ENCODE results near the gene ANGPT4. TPM values are rescaled to one million over a fixed set of nuclear protein-coding genes. Genes with fewer than 3 reads are reported as not detected.

The ANGPT4 gene
- total and polyA plus RNA-seq, 4 donors = 0.02 to 0.67 (median 0.65) TPM; not detected in 1

- 81 to 87% methylated on average over 11 to 12 of the region's 12 CpGs for WGBS, 2 donors
- Histone ChIP-seq H3K4me3 (no peak overlapping the region), H3K4me1 (ENCODE audit: control insufficient read depth in 5 of 5, insufficient read depth in 5 of 5, low read length in 5 of 5) (peaks cover 0 to 7% (median 0%) of the 10 kb centered on the region in 5 donors), H3K9ac (ENCODE audit: insufficient read depth in 1 of 2, low read length in 2 of 2) (no peak overlapping the region), H3K27ac (ENCODE audit: low read depth in 1 of 2, low read length in 1 of 2) (no peak overlapping the region), H3K36me3 (ENCODE audit: control insufficient read depth in 4 of 4, insufficient read depth in 4 of 4, low read length in 4 of 4) (no peaks in the 10 kb centered on the region), H3K9me3 (ENCODE audit: control insufficient read depth in 4 of 4, insufficient read depth in 3 of 4, low read length in 3 of 4) (no peaks in the 10 kb centered on the region), H3K27me3 (ENCODE audit: control insufficient read depth in 3 of 3, insufficient read depth in 3 of 3, low read length in 2 of 3) (no peaks in the 10 kb centered on the region)
- no peak for ATAC-seq (ENCODE audit: insufficient read depth, low FRiP score)
- DNase-seq = no peak
- no peak for TF ChIP-seq CTCF (IDR thresholded peaks at IDR 0.05; ENCODE audit: control extremely low read depth, extremely low read depth)
Measured at GRCh38 chr20:822651-823573, 93.2 kb downstream of the ANGPT4 start.

GRCh38 chr20:821731-822065 lies 94.4 kb downstream of the ANGPT4 start:
- no peaks in the 10 kb centered on the region for H3K36me3 ChIP-seq (ENCODE audit: control insufficient read depth in 4 of 4, insufficient read depth in 4 of 4, low read length in 4 of 4)
- H3K4me3 ChIP-seq = no peak overlapping the region
- WGBS, 2 donors = 87 to 92% methylated on average over 3 of the region's 3 CpGs
- DNase-seq (no peak), ATAC-seq (ENCODE audit: insufficient read depth, low FRiP score) (no peak)
- H3K27me3 ChIP-seq (ENCODE audit: control insufficient read depth in 3 of 3, insufficient read depth in 3 of 3, low read length in 2 of 3) = no peaks in the 10 kb centered on the region
- no peaks in the 10 kb centered on the region for H3K9me3 ChIP-seq (ENCODE audit: control insufficient read depth in 4 of 4, insufficient read depth in 3 of 4, low read length in 3 of 4)
- H3K27ac ChIP-seq (ENCODE audit: low read depth in 1 of 2, low read length in 1 of 2) = no peak overlapping the region
- TF ChIP-seq CTCF (IDR thresholded peaks at IDR 0.05; ENCODE audit: control extremely low read depth, extremely low read depth) = no peak
- peaks cover 0 to 7% (median 0%) of the 10 kb centered on the region in 5 donors for H3K4me1 ChIP-seq (ENCODE audit: control insufficient read depth in 5 of 5, insufficient read depth in 5 of 5, low read length in 5 of 5)
- H3K9ac ChIP-seq (ENCODE audit: insufficient read depth in 1 of 2, low read length in 2 of 2) = no peak overlapping the region

GRCh38 chr20:821046-821730 lies 94.9 kb downstream of the ANGPT4 start:
- no peak for TF ChIP-seq CTCF (IDR thresholded peaks at IDR 0.05; ENCODE audit: control extremely low read depth, extremely low read depth)
- ATAC-seq (ENCODE audit: insufficient read depth, low FRiP score) (no peak), DNase-seq (no peak)
- 69 to 75% methylated on average over 6 of the region's 6 CpGs for WGBS, 2 donors
- H3K4me1 ChIP-seq (ENCODE audit: control insufficient read depth in 5 of 5, insufficient read depth in 5 of 5, low read length in 5 of 5) = peaks cover 0 to 7% (median 0%) of the 10 kb centered on the region in 5 donors
- H3K27ac ChIP-seq (ENCODE audit: low read depth in 1 of 2, low read length in 1 of 2) = no peak overlapping the region
- no peaks in the 10 kb centered on the region for H3K36me3 ChIP-seq (ENCODE audit: control insufficient read depth in 4 of 4, insufficient read depth in 4 of 4, low read length in 4 of 4)
- H3K27me3 ChIP-seq (ENCODE audit: control insufficient read depth in 3 of 3, insufficient read depth in 3 of 3, low read length in 2 of 3) = no peaks in the 10 kb centered on the region
- H3K9ac ChIP-seq (ENCODE audit: insufficient read depth in 1 of 2, low read length in 2 of 2) = no peak overlapping the region
- H3K9me3 ChIP-seq (ENCODE audit: control insufficient read depth in 4 of 4, insufficient read depth in 3 of 4, low read length in 3 of 4) = no peaks in the 10 kb centered on the region
- no peak overlapping the region for H3K4me3 ChIP-seq
